Measurements from ENCODE around the gene GJA3. TPM values are rescaled to one million over a fixed set of nuclear protein-coding genes. Genes with fewer than 3 reads are reported as not detected.

GJA3 gene
- 0.07 TPM in 1 of 2 replicates, not detected in the other for total RNA-seq (2011; cell fraction: chromatin; rRNA removed; ENCODE audit: low replicate concordance)
- total RNA-seq (2011; cell fraction: nucleolus; rRNA removed): 0.13 and 0.17 TPM in 2 replicates
- 0.15 and 0.31 TPM in 2 replicates for total RNA-seq (2011; cell fraction: nucleoplasm; rRNA removed)
- total RNA-seq (2014; rRNA removed) (not detected in 2 replicates), total RNA-seq (2014; rRNA removed; fragmentation: Illumina TruSeq; extraction: Trizol) (0.04 TPM in 1 of 2 replicates, not detected in the other), total RNA-seq (2015; rRNA removed; fragmentation: Illumina TruSeq; extraction: Trizol) (0.04 TPM in 1 of 2 replicates, not detected in the other), total RNA-seq (2021) (0.02 and 0.04 TPM in 2 replicates), polyA plus RNA-seq (2011; rRNA removed) (0.03 and 0.13 TPM in 2 replicates), polyA plus RNA-seq (2014; fragmentation: Illumina TruSeq; extraction: Trizol) (0.03 TPM in 2 replicates), polyA plus RNA-seq (2014; fragmentation: Nextera tagmentation; extraction: Ambion mirVana) (not detected), polyA plus RNA-seq (2014; rRNA removed) (not detected in 2 replicates), polyA minus RNA-seq (2011; rRNA and poly(A)+ RNA removed) (0.03 and 0.28 TPM in 2 replicates), Bru-seq, nascent RNA (percentile 14 among the genes with signal in this experiment), BruChase-seq, experiment 1, labeled RNA remaining after a 2-hour chase (percentile 10 among the genes with signal in this experiment), BruChase-seq, experiment 2, labeled RNA remaining after a 6-hour chase (percentile 12 among the genes with signal in this experiment)
- polyA plus RNA-seq (2011; cell fraction: cytosol; rRNA removed): 0.01 and 0.18 TPM in 2 replicates
- 0.07 TPM in 1 of 2 replicates, not detected in the other for polyA plus RNA-seq (2011; cell fraction: nucleus; rRNA removed)
- 0.12 TPM in 1 of 2 replicates, not detected in the other for polyA plus RNA-seq (2012)
- 0.38 TPM in 1 of 2 replicates, not detected in the other for polyA minus RNA-seq (2011; cell fraction: cytosol; rRNA and poly(A)+ RNA removed)
- polyA minus RNA-seq (2011; cell fraction: nucleus; rRNA and poly(A)+ RNA removed): 0.13 TPM in 1 of 2 replicates, not detected in the other
- long read RNA-seq, experiment 1: 0 reads
- long read RNA-seq, experiment 2: 0 reads
- long read RNA-seq, experiment 3: 0 reads

DNA sequence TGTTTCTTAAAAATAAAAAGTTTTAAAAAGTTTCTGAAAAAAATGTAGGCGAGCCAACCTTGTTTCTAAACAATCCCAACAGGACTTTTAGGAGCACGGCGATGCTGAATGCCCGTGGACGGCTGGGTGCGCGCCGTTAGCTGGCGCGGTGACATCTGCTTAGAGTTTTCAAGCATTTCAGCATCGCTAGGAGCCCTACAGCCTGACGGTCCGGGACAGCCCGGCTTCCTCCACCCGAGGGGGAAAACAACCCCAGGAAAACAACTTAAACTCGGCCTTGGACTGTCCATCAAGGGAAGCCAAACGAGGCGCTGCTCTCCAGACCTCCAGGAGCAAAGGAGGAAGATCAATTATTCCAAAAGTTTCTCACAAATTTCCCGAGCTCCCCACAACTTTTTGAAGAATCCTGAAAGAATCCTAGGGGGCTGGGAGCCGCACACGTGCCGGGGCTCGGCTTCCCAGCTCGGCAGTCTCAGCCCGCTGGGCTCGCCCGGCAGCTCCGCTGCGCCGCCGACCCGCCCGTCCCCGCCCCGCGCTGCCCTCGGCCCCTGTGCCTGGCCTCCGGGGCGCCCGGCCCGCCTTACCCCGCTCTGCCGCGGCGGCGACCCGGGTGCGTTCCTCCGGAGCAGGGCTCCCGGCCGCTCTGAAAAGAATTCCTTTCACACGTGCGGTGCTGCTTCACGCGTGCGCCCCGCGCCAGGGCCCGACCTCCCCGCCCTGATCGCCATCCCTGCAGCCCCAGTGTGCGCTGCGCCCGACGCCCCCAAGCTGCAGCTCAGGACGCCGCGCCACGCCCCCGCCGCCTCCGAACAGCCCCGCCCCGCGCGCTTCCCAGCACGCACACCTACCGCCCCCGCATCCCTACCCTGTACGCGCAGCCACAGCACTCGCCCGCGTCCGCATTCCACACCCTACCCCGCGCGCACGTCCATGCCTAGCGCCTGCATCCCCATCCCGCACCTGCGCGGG is at the start of gene GJA3:
Gene GJA3 (minus strand): TSS at position 747 of the 969 bp plus-strand sequence. CDS start 17,764 bp downstream, outside the sequence.
- H3K79me2 ChIP-seq (ENCODE audit: control insufficient read depth, insufficient read depth, low read length): no peaks in the 10 kb centered on the region
- FAIRE-seq (no peak), DNase-seq (ENCODE audit: extremely low read depth in 1 of 4, low spot score in 3 of 4) (peak; percentile 41 to 67 (median 60)), ATAC-seq (peak; percentile 83)
- POLR2A ChIA-PET: no interaction called here
- peak within 1 kb of the TSS; percentile 32 for H3K4me3 ChIP-seq
- CTCF ChIA-PET (ENCODE audit: low intra/inter-chr PET ratio): interaction anchor here (0.5 kb wide), 1 partner anchor 141 kb away, joined by 3 read pairs; no protein-coding TSS in a partner anchor
- peak within 1 kb of the TSS in 1 of 2 experiments; percentile 75; a peak in 2 of 4 replicates for H3K9ac ChIP-seq (ENCODE audit: insufficient read depth in 1 of 2, low read depth in 2 of 2, low read length in 2 of 2)
- WGBS (ENCODE audit: insufficient coverage, low coverage, missing lambda C conversion rate): 1% methylated on average over 30 of the region's 93 CpGs
- TF ChIP-seq EGR1 (conservative IDR thresholded peaks at IDR 0.05) (peak; percentile 82), JUN (IDR thresholded peaks at IDR 0.05; ENCODE audit: borderline replicate concordance, low read depth, low read length) (no peak), JUN (CRISPR knock-in tag; IDR thresholded peaks at IDR 0.05; ENCODE audit: borderline replicate concordance) (no peak), ZBTB33 (CRISPR knock-in tag; IDR thresholded peaks at IDR 0.05) (0 out of 2 replicates have a peak, but pooled peaks have one; percentile 41)
- no peaks in the 10 kb centered on the region for H4K20me1 ChIP-seq (replicated peaks; ENCODE audit: control insufficient read depth, insufficient read depth, low read length)
- peaks cover 0 to 13% of the 10 kb centered on the region in 2 experiments; a peak in 3 of 5 replicates for H3K4me1 ChIP-seq (replicated peaks in 1 of 2; ENCODE audit: control insufficient read depth in 2 of 2, insufficient read depth in 2 of 2, low read length in 2 of 2)
- no peaks in the 10 kb centered on the region for H3K9me1 ChIP-seq (ENCODE audit: control insufficient read depth, insufficient read depth, low read length)
- intact Hi-C loops (cut with micrococcal nuclease) (no loop called here), in situ Hi-C loops (cut with MboI) (loop anchor here (10.0 kb wide), 1 partner anchor 176 kb away; no protein-coding TSS in a partner anchor)
- no peaks in the 10 kb centered on the region for H3K9me3 ChIP-seq (replicated peaks; ENCODE audit: control insufficient read depth, insufficient read depth, low read depth, low read length)
- H3K27me3 ChIP-seq (ENCODE audit: control insufficient read depth in 2 of 2, insufficient read depth in 2 of 2, low read length in 2 of 2): peaks cover under 1 to 2% of the 10 kb centered on the region in 2 experiments; a peak in 2 of 5 replicates
- no TSS peak for BruUV-seq (replicated peaks)
- H2AFZ ChIP-seq (ENCODE audit: low read depth, low read length): peak within 1 kb of the TSS; percentile 53; the same call in 1 of the 2 replicates
- H3K36me3 ChIP-seq (ENCODE audit: control insufficient read depth, insufficient read depth, low read length): no peaks in the 10 kb centered on the region
- H3K27ac ChIP-seq (ENCODE audit: extremely low read depth, low read depth, low read length): no peak within 1 kb of the TSS
- H3K4me2 ChIP-seq (ENCODE audit: insufficient read depth, low read length): peak within 1 kb of the TSS; percentile 63
